ENCODE results near the gene DGKI.
A peak's percentile ranks its signal among the peaks of the same experiment; 100 is the strongest.

The DGKI gene

GRCh38 chr7:137592232-137592896 is 254.4 kb downstream of the DGKI start:
- ChIA-PET POLR2A (no interaction called here), CTCF (interaction anchor here (1.1 to 1.7 kb wide), 4 partner anchors 10 to 1186 kb away, joined by 3 to 8 read pairs (median 5); no protein-coding TSS in a partner anchor)
- no peak for TF ChIP-seq ELF4 (IDR thresholded peaks at IDR 0.05)
- DNase-seq (ENCODE audit: extremely low spot score), result peak; percentile 79

- no peak for DNase-seq (ENCODE audit: extremely low spot score)
- POLR2A ChIA-PET, result no interaction called here
- CTCF ChIA-PET, result interaction anchor here (0.6 to 1.7 kb wide), 6 partner anchors 9 to 1185 kb away, joined by 3 to 8 read pairs (median 4); no protein-coding TSS in a partner anchor
- TF ChIP-seq L3MBTL2 (conservative IDR thresholded peaks at IDR 0.05) (no peak), FOXM1 (IDR thresholded peaks at IDR 0.05; ENCODE audit: borderline replicate concordance) (no peak), ELF4 (IDR thresholded peaks at IDR 0.05) (no peak), NFRKB (IDR thresholded peaks at IDR 0.05) (no peak), FOXA1 (IDR thresholded peaks at IDR 0.05) (no peak), SUZ12 (IDR thresholded peaks at IDR 0.05) (no peak), ZNF384 (IDR thresholded peaks at IDR 0.05) (no peak), ARNT (IDR thresholded peaks at IDR 0.05) (no peak), SP1 (IDR thresholded peaks at IDR 0.05) (no peak), TARDBP (IDR thresholded peaks at IDR 0.05) (no peak), FOXK2 (IDR thresholded peaks at IDR 0.05) (no peak), HDGF (IDR thresholded peaks at IDR 0.05; ENCODE audit: borderline replicate concordance) (no peak), CTBP1 (IDR thresholded peaks at IDR 0.05; ENCODE audit: borderline replicate concordance) (no peak), LEF1 (IDR thresholded peaks at IDR 0.05; ENCODE audit: borderline replicate concordance) (no peak), BHLHE40 (IDR thresholded peaks at IDR 0.05; ENCODE audit: borderline replicate concordance) (no peak), PKNOX1 (IDR thresholded peaks at IDR 0.05) (no peak)
Measured at GRCh38 chr7:137591421-137591837, 255.3 kb downstream of the DGKI start.

- CTCF ChIA-PET, result interaction anchor here (0.5 to 1.7 kb wide), 5 partner anchors 15 to 709 kb away, joined by 3 to 6 read pairs (median 4); no protein-coding TSS in a partner anchor
- no peak for DNase-seq (ENCODE audit: extremely low spot score)
- POLR2A ChIA-PET, result no interaction called here
- TF ChIP-seq SP1 (IDR thresholded peaks at IDR 0.05), result no peak
- no peak for TF ChIP-seq FOXM1 (IDR thresholded peaks at IDR 0.05; ENCODE audit: borderline replicate concordance)
- TF ChIP-seq FOXA1 (IDR thresholded peaks at IDR 0.05), result no peak
- TF ChIP-seq ELF4 (IDR thresholded peaks at IDR 0.05), result no peak
- TF ChIP-seq SUZ12 (IDR thresholded peaks at IDR 0.05), result no peak
- no peak for TF ChIP-seq BHLHE40 (IDR thresholded peaks at IDR 0.05; ENCODE audit: borderline replicate concordance)
- no peak for TF ChIP-seq ZNF384 (IDR thresholded peaks at IDR 0.05)
- TF ChIP-seq NFRKB (IDR thresholded peaks at IDR 0.05), result no peak
- TF ChIP-seq FOXK2 (IDR thresholded peaks at IDR 0.05), result no peak
- TF ChIP-seq ARNT (IDR thresholded peaks at IDR 0.05), result no peak
- TF ChIP-seq HDGF (IDR thresholded peaks at IDR 0.05; ENCODE audit: borderline replicate concordance), result no peak
- no peak for TF ChIP-seq PKNOX1 (IDR thresholded peaks at IDR 0.05)
- no peak for TF ChIP-seq L3MBTL2 (conservative IDR thresholded peaks at IDR 0.05)
- no peak for TF ChIP-seq TARDBP (IDR thresholded peaks at IDR 0.05)
- TF ChIP-seq LEF1 (IDR thresholded peaks at IDR 0.05; ENCODE audit: borderline replicate concordance), result no peak
- TF ChIP-seq CTBP1 (IDR thresholded peaks at IDR 0.05; ENCODE audit: borderline replicate concordance), result no peak
Measured at GRCh38 chr7:137590756-137591305, 255.9 kb downstream of the DGKI start.

DNA sequence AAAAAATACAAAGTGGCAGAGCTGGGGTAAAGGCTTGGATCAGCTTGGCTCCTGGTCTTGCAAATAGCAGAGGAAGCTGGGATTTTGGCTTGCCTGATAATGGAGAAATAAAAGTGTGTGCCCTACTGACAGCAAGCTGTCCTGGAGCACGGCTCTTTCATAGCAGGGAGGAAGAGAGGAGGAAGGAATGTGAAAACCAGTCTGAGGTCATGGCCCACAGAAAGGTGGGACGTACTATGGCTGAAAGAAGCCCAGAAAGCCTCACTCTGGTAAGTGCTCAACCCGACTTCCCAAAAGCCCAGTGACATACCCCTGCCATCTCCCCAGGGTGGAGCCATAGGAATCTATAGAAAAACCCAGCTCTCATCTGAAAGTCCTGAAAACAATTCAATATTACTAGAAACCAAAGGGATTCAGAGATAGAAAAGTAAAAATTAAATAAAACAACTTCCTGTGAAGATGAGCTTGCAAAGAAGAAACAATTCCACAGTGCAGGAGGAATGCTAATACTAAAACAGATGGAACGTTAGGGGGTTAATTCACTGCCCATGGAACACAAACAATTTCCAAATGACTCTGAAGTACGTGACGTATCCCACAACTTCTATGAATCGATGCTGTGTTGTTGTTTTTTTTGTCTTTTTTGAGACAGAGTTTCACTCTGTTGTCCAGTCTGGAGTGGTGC is 256.6 kb downstream of the DGKI start:
- ChIA-PET CTCF (interaction anchor here (0.5 to 1.7 kb wide), 3 partner anchors 15 to 413 kb away, joined by 3 to 6 read pairs (median 4); no protein-coding TSS in a partner anchor), POLR2A (no interaction called here)
- DNase-seq (ENCODE audit: extremely low spot score), result no peak
- TF ChIP-seq SUZ12 (IDR thresholded peaks at IDR 0.05), result no peak
- TF ChIP-seq BHLHE40 (IDR thresholded peaks at IDR 0.05; ENCODE audit: borderline replicate concordance), result no peak
- TF ChIP-seq FOXK2 (IDR thresholded peaks at IDR 0.05), result no peak
- no peak for TF ChIP-seq LEF1 (IDR thresholded peaks at IDR 0.05; ENCODE audit: borderline replicate concordance)
- no peak for TF ChIP-seq ARNT (IDR thresholded peaks at IDR 0.05)
- TF ChIP-seq FOXM1 (IDR thresholded peaks at IDR 0.05; ENCODE audit: borderline replicate concordance), result no peak
- no peak for TF ChIP-seq TARDBP (IDR thresholded peaks at IDR 0.05)
- TF ChIP-seq L3MBTL2 (conservative IDR thresholded peaks at IDR 0.05), result no peak
- no peak for TF ChIP-seq ZNF384 (IDR thresholded peaks at IDR 0.05)
- TF ChIP-seq SP1 (IDR thresholded peaks at IDR 0.05), result no peak
- TF ChIP-seq CTBP1 (IDR thresholded peaks at IDR 0.05; ENCODE audit: borderline replicate concordance), result no peak
- TF ChIP-seq NFRKB (IDR thresholded peaks at IDR 0.05), result no peak
- TF ChIP-seq PKNOX1 (IDR thresholded peaks at IDR 0.05), result no peak
- TF ChIP-seq HDGF (IDR thresholded peaks at IDR 0.05; ENCODE audit: borderline replicate concordance), result no peak
- no peak for TF ChIP-seq ELF4 (IDR thresholded peaks at IDR 0.05)
- TF ChIP-seq FOXA1 (IDR thresholded peaks at IDR 0.05), result no peak

DNA sequence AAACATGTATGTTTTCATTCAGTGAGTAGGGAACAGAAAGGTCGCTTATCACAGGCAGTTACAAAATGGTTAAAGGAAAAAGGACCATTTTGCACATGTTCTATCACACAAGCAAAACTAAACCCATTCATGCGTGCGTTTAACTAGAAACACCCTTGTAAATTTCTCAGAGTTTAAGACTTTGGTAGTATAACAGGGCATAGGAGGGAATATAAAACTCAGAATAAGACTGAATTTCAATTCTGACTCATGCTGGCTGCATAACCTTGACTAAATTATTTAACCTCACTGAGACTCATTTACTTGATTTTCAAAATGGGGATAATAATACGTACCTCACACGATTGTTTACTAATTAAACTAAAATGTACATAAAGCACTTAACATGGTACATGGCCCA is 259.4 kb downstream of the DGKI start:
- CTCF ChIA-PET, result no interaction called here
- TF ChIP-seq FOXK2 (IDR thresholded peaks at IDR 0.05) (no peak), FOXA1 (IDR thresholded peaks at IDR 0.05) (no peak), NFRKB (IDR thresholded peaks at IDR 0.05) (no peak), BHLHE40 (IDR thresholded peaks at IDR 0.05; ENCODE audit: borderline replicate concordance) (no peak), SUZ12 (IDR thresholded peaks at IDR 0.05) (no peak), FOXM1 (IDR thresholded peaks at IDR 0.05; ENCODE audit: borderline replicate concordance) (no peak), ARNT (IDR thresholded peaks at IDR 0.05) (no peak), CTBP1 (IDR thresholded peaks at IDR 0.05; ENCODE audit: borderline replicate concordance) (no peak), ELF4 (IDR thresholded peaks at IDR 0.05) (no peak), PKNOX1 (IDR thresholded peaks at IDR 0.05) (no peak), LEF1 (IDR thresholded peaks at IDR 0.05; ENCODE audit: borderline replicate concordance) (no peak), ZNF384 (IDR thresholded peaks at IDR 0.05) (no peak), HDGF (IDR thresholded peaks at IDR 0.05; ENCODE audit: borderline replicate concordance) (no peak), SP1 (IDR thresholded peaks at IDR 0.05) (no peak)
- POLR2A ChIA-PET, result no interaction called here
- DNase-seq (ENCODE audit: extremely low spot score), result no peak
